H9 (cell line): ENCODE measurements around the gene FANCL. TPM values are rescaled to one million over a fixed set of nuclear protein-coding genes. Genes with fewer than 3 reads are reported as not detected.

Source experiments
- DNase-seq: peaks from one replicate; pipeline ENCODE4 v3.0.0-alpha.2; 2017
- H2AFZ ChIP-seq: one replicate; pipeline ENCODE4 v1.6.1; 2013; ENCODE audit warnings: mild to moderate bottlenecking, low read length, control low read depth, moderate library complexity
- H2AK5ac ChIP-seq: 2 replicates; pipeline ENCODE4 v1.6.1; 2013; ENCODE audit warnings: low read length, control low read depth, mixed read lengths; ENCODE audit not compliant: insufficient read length
- H2BK120ac ChIP-seq: one replicate; pipeline ENCODE4 v1.6.1; 2013; ENCODE audit warnings: low read depth, mild to moderate bottlenecking, low read length, control low read depth, inconsistent platforms; ENCODE audit not compliant: poor library complexity, severe bottlenecking
- H2BK12ac ChIP-seq: 2 replicates; pipeline ENCODE4 v1.6.1; 2013; ENCODE audit warnings: low read length, control low read depth, mixed read lengths, low read depth; ENCODE audit not compliant: insufficient read length
- H2BK15ac ChIP-seq: 2 replicates; pipeline ENCODE4 v1.6.1; 2013; ENCODE audit warnings: low read depth, low read length, control low read depth
- H2BK20ac ChIP-seq: one replicate; pipeline ENCODE4 v1.6.1; 2013; ENCODE audit warnings: low read depth, mild to moderate bottlenecking, low read length, control low read depth, inconsistent platforms; ENCODE audit not compliant: poor library complexity, severe bottlenecking
- H2BK5ac ChIP-seq: 2 replicates; pipeline ENCODE4 v1.6.1; 2013; ENCODE audit warnings: low read length, control low read depth, mixed read lengths; ENCODE audit not compliant: insufficient read length
- H3K14ac ChIP-seq: 2 replicates; pipeline ENCODE4 v1.6.1; 2013; ENCODE audit warnings: low read length, control low read depth; ENCODE audit not compliant: insufficient read depth
- H3K18ac ChIP-seq: 2 replicates; pipeline ENCODE4 v1.6.1; 2013; ENCODE audit warnings: low read depth, mild to moderate bottlenecking, mixed read lengths, low read length, control low read depth; ENCODE audit not compliant: insufficient read length
- H3K23ac ChIP-seq: 2 replicates; pipeline ENCODE4 v1.6.1; 2013; ENCODE audit warnings: low read length, control low read depth, mixed read lengths, low read depth; ENCODE audit not compliant: insufficient read length
- H3K23me2 ChIP-seq: 2 replicates; pipeline ENCODE4 v1.6.1; 2013; ENCODE audit warnings: low read depth, mild to moderate bottlenecking, mixed read lengths, low read length, control low read depth; ENCODE audit not compliant: insufficient read length, poor library complexity, severe bottlenecking
- H3K27ac ChIP-seq: 2 replicates; pipeline ENCODE4 v1.5.1; 2013; ENCODE audit warnings: low read length, control low read depth, mixed read lengths, low read depth; ENCODE audit not compliant: insufficient read length
- H3K27me3 ChIP-seq: 2 replicates; pipeline ENCODE4 v1.6.1; 2013; ENCODE audit warnings: low read length, control low read depth, inconsistent platforms; ENCODE audit not compliant: insufficient read depth
- H3K4ac ChIP-seq: 2 replicates; pipeline ENCODE4 v1.6.1; 2013; ENCODE audit warnings: low read depth, mild to moderate bottlenecking, control low read depth, inconsistent platforms, low read length, moderate library complexity
- H3K4me1 ChIP-seq: 2 replicates; pipeline ENCODE4 v1.6.1; 2013; ENCODE audit warnings: low read length, control low read depth, inconsistent platforms; ENCODE audit not compliant: insufficient read depth
- H3K4me2 ChIP-seq: 2 replicates; pipeline ENCODE4 v1.6.1; 2013; ENCODE audit warnings: low read length, control low read depth, mixed read lengths; ENCODE audit not compliant: insufficient read length, insufficient read depth
- H3K56ac ChIP-seq: 2 replicates; pipeline ENCODE4 v1.6.1; 2013; ENCODE audit warnings: low read depth, mild to moderate bottlenecking, mixed read lengths, low read length, control low read depth; ENCODE audit not compliant: insufficient read length
- H3K79me1 ChIP-seq: 2 replicates; pipeline ENCODE4 v1.6.1; 2013; ENCODE audit warnings: low read depth, mild to moderate bottlenecking, moderate library complexity, low read length, control low read depth, inconsistent platforms; ENCODE audit not compliant: insufficient read depth, poor library complexity, severe bottlenecking
- H3K79me2 ChIP-seq: 2 replicates; pipeline ENCODE4 v1.6.1; 2013; ENCODE audit warnings: low read length, control low read depth, inconsistent platforms; ENCODE audit not compliant: insufficient read depth
- H3K9ac ChIP-seq: 2 replicates; pipeline ENCODE4 v1.6.1; 2013; ENCODE audit warnings: low read length, control low read depth, mixed read lengths; ENCODE audit not compliant: insufficient read length; ENCODE audit errors: extremely low read depth
- H3K9me3 ChIP-seq: one replicate; pipeline ENCODE4 v1.6.1; 2013; ENCODE audit warnings: low read depth, low read length, inconsistent platforms; ENCODE audit not compliant: control insufficient read depth
- H3T11ph ChIP-seq: one replicate; pipeline ENCODE4 v1.6.1; 2013; ENCODE audit warnings: mild to moderate bottlenecking, low read length, control low read depth, inconsistent platforms
- H4K20me1 ChIP-seq: one replicate; pipeline ENCODE4 v1.6.1; 2013; ENCODE audit not compliant: control insufficient read depth, insufficient read length, insufficient read depth
- H4K5ac ChIP-seq: 2 replicates; pipeline ENCODE4 v1.6.1; 2013; ENCODE audit warnings: low read depth, mild to moderate bottlenecking, mixed read lengths, low read length, control low read depth; ENCODE audit not compliant: insufficient read length
- H4K8ac ChIP-seq: replicated peaks from 2 replicates; pipeline ENCODE4 v1.6.1; 2013; ENCODE audit warnings: low read length, control low read depth, mixed read lengths, low read depth; ENCODE audit not compliant: insufficient read length
- H4K91ac ChIP-seq: 2 replicates; pipeline ENCODE4 v1.6.1; 2013; ENCODE audit warnings: low read depth, mild to moderate bottlenecking, moderate library complexity, mixed read lengths, low read length, control low read depth; ENCODE audit not compliant: insufficient read length
- H3K27ac Mint-ChIP-seq, 3 experiments: 2 replicates in 2 of 3; 3 replicates in 1 of 3; pipeline ENCODE4 v1.8.0; 2020 to 2021; ENCODE audit warnings: mixed read lengths in 3 of 3, mild to moderate bottlenecking in 1 of 3, moderate library complexity in 1 of 3
- H3K27me3 Mint-ChIP-seq: 2 replicates; pipeline ENCODE4 v1.8.0; 2021; ENCODE audit warnings: low read depth, mild to moderate bottlenecking, moderate library complexity, mixed read lengths
- H3K36me3 Mint-ChIP-seq, 3 experiments: 2 replicates in 2 of 3; 3 replicates in 1 of 3; pipeline ENCODE4 v1.8.0; 2020 to 2021; ENCODE audit warnings: low read depth in 3 of 3, mixed read lengths in 3 of 3; ENCODE audit not compliant: insufficient read depth in 1 of 3
- H3K4me1 Mint-ChIP-seq, 2 experiments: 2 replicates each; pipeline ENCODE4 v1.8.0; 2020; ENCODE audit warnings: mixed read lengths in 2 of 2
- H3K4me3 Mint-ChIP-seq, 2 experiments: 2 replicates in 1 of 2; 3 replicates in 1 of 2; pipeline ENCODE4 v1.8.0; 2020 to 2021; ENCODE audit warnings: mild to moderate bottlenecking in 2 of 2, mixed read lengths in 2 of 2, moderate library complexity in 1 of 2
- H3K9me3 Mint-ChIP-seq, 2 experiments: 2 replicates in 1 of 2; 3 replicates in 1 of 2; pipeline ENCODE4 v1.8.0; 2020; ENCODE audit warnings: mild to moderate bottlenecking in 2 of 2, mixed read lengths in 2 of 2, moderate library complexity in 1 of 2
- CTCF ChIP-seq: fragments of 200-600 bp; sonication (generic); conservative IDR thresholded peaks from 3 replicates; pipeline ENCODE4 v1.8.0; 2021; ENCODE audit warnings: antibody characterized with exemption, mild to moderate bottlenecking
- WGBS: extraction: QIAGEN DNeasy Blood & Tissue Kit; methylation state at CpG from one replicate; pipeline ENCODE4 v1.1.7; 2013; ENCODE audit warnings: missing lambda C conversion rate, low lambda C conversion rate, mixed read lengths; ENCODE audit not compliant: insufficient read length; ENCODE audit errors: extremely low coverage; 5-methylcytosine and 5-hydroxymethylcytosine counted together
- total RNA-seq: library from RNA; stranded (reverse); gene quantifications from 2 replicates; pipeline ENCODE4 v1.2.1, GENCODE V29; 2021

The FANCL gene
- total RNA-seq, 1 experiment from 2014 or later, result 41.5 TPM

- Histone ChIP-seq H3K4me1 (peaks cover 9% of the 10 kb centered on the region; the same call in 1 of the 2 replicates), H4K20me1 (no peaks in the 10 kb centered on the region), H3K79me1 (no peaks in the 10 kb centered on the region), H3K27me3 (no peaks in the 10 kb centered on the region), H2BK120ac (no peak overlapping the region), H2BK20ac (no peak overlapping the region), H4K91ac (no peak overlapping the region), H3T11ph (no peak overlapping the region), H3K18ac (peak overlapping the region; percentile 5), H2BK12ac (peak overlapping the region; percentile 24), H3K79me2 (no peaks in the 10 kb centered on the region; the same call in 1 of the 2 replicates), H2BK15ac (no peak overlapping the region), H3K14ac (no peak overlapping the region), H3K4me2 (peak overlapping the region; percentile 29), H3K56ac (no peak overlapping the region), H2BK5ac (no peak overlapping the region), H3K9me3 (peaks cover 7% of the 10 kb centered on the region), H3K4ac (no peak overlapping the region), H2AK5ac (no peak overlapping the region), H3K23ac (no peak overlapping the region), H4K5ac (no peak overlapping the region), H3K9ac (no peak overlapping the region), H3K27ac (peak overlapping the region; percentile 22), H4K8ac (no peak overlapping the region), H3K23me2 (no peaks in the 10 kb centered on the region), H2AFZ (no peak overlapping the region)
- peaks cover 31 to 32% of the 10 kb centered on the region in 2 experiments for H3K4me1 Mint-ChIP-seq
- no peak for TF ChIP-seq CTCF
- H3K27me3 Mint-ChIP-seq, result no peaks in the 10 kb centered on the region
- DNase-seq, result no peak
- peaks cover 29 to 43% (median 31%) of the 10 kb centered on the region in 3 experiments for H3K36me3 Mint-ChIP-seq
- WGBS, result no CpG with 5 or more reads among the region's 1 CpG
- H3K4me3 Mint-ChIP-seq, result no peak overlapping the region
- H3K9me3 Mint-ChIP-seq, result peaks cover 19% of the 10 kb centered on the region in 2 experiments
- peak overlapping the region; percentile 78 to 98 (median 96) for H3K27ac Mint-ChIP-seq
Measured at GRCh38 chr2:58206785-58207184, 34.3 kb downstream of the FANCL start.
